T-helper 2 cell (primary cell): ENCODE results near the gene DRAP1.
A peak's percentile ranks its signal among the peaks of the same experiment; 100 is the strongest.

Source experiments
- DNase-seq, 5 experiments: peaks; one replicate each; pipeline versions ENCODE4 v3.0.0 to v3.0.0-alpha.2; 2012 to 2022
- total RNA-seq, 2 donors: gene quantifications; one replicate each; lab custom pipeline; 2026; lab: John Stamatoyannopoulos, UW

Gene DRAP1, protein sequence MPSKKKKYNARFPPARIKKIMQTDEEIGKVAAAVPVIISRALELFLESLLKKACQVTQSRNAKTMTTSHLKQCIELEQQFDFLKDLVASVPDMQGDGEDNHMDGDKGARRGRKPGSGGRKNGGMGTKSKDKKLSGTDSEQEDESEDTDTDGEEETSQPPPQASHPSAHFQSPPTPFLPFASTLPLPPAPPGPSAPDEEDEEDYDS
- 40.2 to 51.6 reads per million in 2 donors for total RNA-seq

GRCh38 chr11:65919141-65919572 is at the start of gene DRAP1:
Gene DRAP1 (plus strand): TSS chr11:65919426. CDS start chr11:65919502, 76 bp downstream.
- DNase-seq, result peak; percentile 97 to 100 (median 99)

GRCh38 chr11:65869643-65870306 is 49.5 kb upstream of the DRAP1 start:
- DNase-seq, result no peak

- DNase-seq, result no peak
Measured at GRCh38 chr11:65870307-65870658, 48.9 kb upstream of the DRAP1 start.

DNA sequence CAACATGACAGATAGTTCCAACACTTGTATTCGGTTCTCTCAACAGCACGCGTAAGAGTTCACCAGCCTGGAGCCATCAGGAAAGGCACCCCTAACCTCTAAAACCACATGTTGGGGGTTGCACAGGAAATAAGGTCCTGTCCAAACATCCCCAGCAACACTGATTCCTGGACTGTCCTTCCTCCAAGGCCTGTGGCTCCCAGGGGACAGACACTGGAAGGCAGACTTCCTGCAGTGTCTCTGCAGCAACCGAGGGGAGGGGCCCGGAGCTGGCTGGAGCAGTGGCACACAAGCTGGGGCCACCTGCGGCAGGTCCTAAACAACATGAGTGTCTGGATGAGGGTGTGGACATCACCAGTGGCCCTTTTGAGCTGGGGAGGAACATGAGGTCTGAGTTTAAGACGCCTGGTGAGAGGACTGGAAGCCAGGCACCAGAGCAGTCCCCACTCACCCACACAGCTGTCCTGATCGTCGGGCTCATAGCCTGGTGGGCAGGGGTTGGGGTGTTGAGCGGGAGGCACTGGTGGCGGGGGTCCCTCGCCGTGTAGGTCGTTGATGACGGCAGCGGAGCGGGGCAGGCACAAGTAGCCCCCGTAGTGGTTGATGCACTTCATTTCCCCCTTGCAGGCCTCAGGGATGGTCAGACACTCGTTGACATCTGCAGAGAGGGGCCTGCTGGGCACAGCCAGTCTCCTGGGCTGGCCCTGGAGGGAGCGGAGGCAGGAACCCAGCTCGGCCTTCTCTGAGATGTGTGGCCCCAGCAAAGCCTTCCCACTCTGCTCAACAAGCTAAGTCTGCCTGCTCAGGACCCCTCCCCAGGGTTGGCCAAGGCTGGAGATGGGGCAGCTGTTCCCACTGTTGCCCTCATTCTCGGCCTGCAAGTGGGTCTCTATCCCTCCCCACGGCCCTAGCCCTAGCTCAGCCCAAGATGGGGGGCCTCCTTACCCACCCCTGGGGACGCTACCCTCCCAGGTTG is 48.2 kb upstream of the DRAP1 start:
- DNase-seq, result no peak

GRCh38 chr11:65871811-65872548 is 47.2 kb upstream of the DRAP1 start:
- no peak for DNase-seq

GRCh38 chr11:65872586-65873317 is 46.5 kb upstream of the DRAP1 start, which contains the start of gene EFEMP2:
Gene EFEMP2 (minus strand): TSS chr11:65872800. CDS start chr11:65872354, 446 bp downstream.
- no peak for DNase-seq

DNA sequence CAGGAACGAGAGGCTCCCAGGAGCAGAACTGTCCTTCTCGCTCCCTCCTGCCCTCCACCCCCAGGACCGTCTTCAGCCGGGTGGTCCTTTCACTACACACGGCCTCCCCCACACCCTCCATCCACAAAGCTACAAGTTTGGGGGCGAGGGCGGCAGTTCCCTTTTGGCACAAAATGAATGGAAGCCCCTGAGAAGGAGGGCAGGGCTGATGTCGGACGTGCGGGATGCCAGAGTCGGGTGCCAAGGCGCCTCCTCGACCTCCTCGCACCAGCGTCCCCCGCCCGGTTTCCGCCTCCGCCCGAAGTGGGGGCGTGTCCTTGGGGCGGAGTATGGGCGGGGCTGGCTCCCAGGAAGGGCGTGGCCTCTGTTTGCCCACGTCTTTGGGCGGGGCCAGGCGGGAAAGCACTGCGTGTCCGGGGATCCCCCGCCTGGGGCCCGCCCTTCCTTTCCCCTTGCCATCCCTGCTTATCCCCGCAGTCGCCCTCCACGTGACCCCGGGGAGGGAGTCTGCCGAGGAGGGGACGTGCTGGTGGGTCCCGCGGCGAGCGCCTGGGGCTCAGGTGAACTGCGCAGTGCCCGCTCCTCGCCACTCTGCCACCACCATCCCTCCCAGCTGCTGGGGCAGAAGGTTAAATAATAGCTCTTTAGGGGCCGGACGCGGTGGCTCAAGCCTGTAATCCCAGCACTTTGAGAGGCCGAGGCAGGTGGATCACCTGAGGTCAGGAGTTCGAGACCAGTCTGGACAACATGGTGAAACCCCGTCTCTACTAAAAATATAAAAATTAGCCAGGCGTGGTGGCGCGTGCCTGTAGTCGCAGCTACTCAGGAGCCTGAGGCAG is 45.7 kb upstream of the DRAP1 start:
- peak; percentile 90 to 96 (median 93) for DNase-seq

DNA sequence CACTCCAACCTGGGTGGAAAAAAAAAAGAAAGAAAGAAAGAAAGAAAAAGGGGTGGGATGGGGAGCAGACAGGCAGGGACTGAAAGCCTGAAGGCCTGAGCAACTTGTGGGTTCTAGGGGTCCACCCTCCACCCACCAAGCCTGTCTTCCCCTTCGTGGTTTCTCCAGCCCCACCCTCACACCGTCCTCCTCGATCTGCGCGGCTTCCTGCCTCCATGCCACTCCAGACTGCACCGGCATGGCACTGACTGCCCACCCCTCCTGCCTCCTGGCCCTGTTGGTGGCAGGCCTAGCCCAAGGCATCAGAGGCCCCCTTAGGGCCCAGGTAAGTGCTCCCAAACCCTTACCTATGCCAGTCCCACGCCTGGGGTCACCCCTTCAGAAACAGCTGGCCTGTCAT is 39.6 kb upstream of the DRAP1 start, which contains the start of gene CTSW:
Gene CTSW, plus strand, starts transcription at position 221 of the 400 bp plus-strand sequence. Its CDS starts 18 bp downstream, at position 239.
- peak in 2 of 5 experiments; percentile 57 to 60 for DNase-seq

- DNase-seq, result no peak
Measured at GRCh38 chr11:65880027-65880426, 39.2 kb upstream of the DRAP1 start.

DNA sequence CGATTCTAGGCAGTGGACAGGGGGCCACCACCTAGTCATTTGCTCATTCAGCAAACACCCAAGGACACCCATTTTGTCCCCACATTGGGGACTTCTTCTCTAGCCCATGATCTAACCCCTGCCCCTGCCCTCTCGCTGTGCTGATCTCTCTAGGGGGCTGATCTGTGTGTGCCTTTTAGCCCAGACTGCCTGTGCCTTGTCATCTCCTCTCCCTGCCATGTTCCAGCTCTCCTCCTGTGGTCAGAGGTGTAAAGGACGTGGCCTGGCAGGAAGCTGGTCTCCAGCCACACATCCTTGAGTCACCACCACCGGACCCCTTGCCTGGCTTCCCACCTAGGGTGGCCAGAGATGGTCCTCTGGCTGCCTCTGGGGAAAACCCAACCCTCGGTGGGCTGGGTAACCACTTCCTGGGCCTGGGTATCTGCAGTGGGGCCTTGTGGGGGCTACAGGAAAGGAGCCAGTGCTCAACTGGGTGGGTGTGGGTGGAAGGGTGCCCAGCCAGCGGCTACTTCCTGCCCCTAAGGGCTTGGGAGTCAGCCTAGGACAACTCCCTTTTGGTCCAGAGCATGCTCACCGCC is 38.3 kb upstream of the DRAP1 start:
- peak in 1 of 5 experiments; percentile 36 for DNase-seq

- no peak for DNase-seq
Measured at GRCh38 chr11:65882120-65883057, 36.8 kb upstream of the DRAP1 start.

- no peak for DNase-seq
Measured at GRCh38 chr11:65883058-65883761, 36.0 kb upstream of the DRAP1 start.

GRCh38 chr11:65883786-65884715 is 35.2 kb upstream of the DRAP1 start:
- DNase-seq, result no peak

DNA sequence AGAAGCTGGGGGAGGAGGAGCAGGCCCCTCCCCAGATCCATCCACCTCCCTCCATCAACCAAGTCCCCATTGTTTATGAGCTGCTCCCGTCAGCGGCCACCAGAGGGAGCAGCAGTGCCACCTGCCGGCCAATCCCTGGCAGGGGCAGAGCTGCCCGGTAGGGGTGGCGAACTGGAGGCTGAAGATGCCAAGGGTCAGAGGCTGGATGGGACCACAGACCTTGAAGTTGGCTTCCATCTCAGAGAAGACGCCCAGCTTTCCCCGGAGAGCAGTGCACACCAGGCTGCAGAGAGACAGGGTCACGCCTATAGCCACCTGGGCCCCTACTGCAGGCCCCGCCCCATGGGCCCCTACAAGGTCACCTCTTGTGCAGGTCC is 34.5 kb upstream of the DRAP1 start:
- DNase-seq, result peak; percentile 67 to 80 (median 75)

GRCh38 chr11:65885231-65885630 is 34.0 kb upstream of the DRAP1 start:
- DNase-seq, result no peak

GRCh38 chr11:65885808-65886536 is 33.3 kb upstream of the DRAP1 start:
- DNase-seq, result no peak
